Stimulated activated naive CD4-positive, alpha-beta T cell treated with Interleukin-2 at 50 U/mL for 16 hours (primary cell): ENCODE data around the gene ABL1.

Experiments
- DNase-seq: peaks from one replicate; lab custom pipeline; 2025; lab: John Stamatoyannopoulos, UW

Gene ABL1

DNA sequence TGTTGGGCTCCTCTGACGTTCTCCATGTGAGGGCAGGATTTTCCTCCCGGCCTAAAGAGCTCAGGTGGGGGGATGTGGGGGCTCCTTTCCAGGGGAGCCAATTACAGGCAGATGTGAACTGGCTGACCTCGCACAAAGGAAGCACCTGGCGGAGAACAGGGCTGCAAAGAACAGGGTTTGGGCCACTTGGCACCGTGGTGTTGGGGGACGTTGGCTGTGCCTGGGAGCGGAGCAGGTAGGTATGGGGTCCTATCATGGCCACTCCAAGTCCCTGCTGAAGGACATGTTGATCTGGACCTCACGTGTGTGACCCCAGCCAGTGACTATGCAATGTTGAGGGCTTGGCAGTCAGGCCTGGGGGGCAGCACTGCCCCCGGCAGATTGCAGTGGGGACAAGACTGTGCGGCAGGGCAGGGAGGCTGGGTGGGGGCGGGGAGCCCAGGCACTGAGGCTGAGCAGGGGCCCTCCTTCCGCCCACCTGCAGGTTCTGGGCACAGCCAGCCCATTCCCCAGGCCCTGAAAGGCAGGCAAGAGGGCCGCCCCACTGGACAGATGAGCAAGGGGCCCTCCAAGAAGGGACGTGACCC lies 84.6 kb downstream of the ABL1 start:
- no peak for DNase-seq

DNA sequence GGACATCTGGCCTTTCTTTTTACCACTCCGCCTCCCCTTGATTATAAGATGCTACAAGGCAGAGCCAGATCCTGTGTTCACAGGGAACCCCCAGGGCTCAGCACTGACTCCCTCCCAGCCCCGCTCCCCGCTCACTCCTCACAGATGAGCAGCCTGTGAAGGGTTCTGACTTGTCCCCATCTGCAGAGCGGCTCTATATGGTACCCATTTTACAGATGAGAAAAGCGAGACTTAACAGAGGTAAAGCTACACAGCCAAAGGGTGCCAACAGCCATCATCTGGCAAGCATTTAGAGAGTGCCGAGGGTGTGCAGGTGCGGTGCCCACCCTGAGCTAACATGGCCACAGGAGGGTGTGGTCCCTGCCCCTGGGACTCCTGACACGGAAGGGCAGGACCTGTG lies 85.2 kb downstream of the ABL1 start:
- DNase-seq, result no peak

DNA sequence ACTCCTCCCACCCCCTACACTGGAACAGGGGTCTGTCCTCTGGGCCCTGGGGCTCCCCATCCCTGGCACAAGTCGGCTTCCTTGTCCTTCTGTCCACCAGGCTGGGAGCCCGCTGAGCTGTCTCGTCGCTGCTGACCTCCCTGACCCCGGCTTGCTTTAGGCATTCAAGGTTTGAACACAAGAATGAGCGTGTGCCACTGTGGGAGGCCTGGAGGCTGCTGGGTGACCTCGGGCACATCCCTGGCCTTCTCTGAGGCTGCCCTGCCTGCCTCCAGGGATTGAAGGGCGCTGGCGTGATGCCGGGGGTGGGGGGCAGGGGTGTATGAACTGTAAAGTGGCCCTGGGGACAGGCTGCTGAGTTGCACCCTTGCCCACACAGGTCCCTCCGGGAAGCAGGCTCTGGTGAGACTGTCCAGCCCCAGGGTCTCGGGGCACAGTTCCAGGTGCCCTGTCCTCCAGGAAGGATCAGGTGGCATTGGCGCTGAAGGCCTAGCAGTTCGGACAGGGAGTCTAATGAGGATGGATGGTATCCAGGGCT lies 85.8 kb downstream of the ABL1 start:
- DNase-seq, result no peak

DNA sequence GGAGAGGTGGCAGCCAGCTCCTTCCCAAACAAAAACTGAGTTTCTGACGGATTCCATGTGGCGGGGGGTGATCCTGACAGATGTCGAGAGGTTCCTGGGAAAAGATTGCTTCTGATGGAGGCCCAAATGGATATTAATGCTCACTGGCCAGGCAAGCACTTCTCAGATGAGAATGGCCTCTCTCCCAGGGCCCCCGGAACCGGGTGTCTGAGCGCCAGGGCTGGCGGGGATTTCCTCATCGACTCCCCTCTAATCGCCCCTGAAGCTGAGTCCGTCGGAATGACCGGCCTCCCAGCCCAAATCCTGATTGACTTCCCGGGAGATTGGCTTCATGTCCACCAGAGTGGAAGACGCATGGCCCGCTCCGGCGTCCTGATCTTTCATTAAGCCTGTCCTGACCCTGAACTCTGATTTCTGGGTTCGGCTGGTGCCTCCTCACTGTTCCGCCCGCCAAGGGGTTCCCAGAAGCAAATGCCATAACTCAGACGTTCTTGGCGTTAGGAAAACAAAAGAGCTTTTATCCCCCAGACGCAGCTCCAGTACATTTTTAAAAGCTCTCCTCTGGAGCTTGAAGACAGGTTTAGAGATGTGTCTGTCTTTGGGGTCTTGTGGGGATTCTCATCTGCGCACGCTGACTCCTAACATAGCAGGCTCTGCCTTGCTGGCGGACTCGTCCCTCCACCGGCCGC lies 86.4 kb downstream of the ABL1 start:
- no peak for DNase-seq

DNA sequence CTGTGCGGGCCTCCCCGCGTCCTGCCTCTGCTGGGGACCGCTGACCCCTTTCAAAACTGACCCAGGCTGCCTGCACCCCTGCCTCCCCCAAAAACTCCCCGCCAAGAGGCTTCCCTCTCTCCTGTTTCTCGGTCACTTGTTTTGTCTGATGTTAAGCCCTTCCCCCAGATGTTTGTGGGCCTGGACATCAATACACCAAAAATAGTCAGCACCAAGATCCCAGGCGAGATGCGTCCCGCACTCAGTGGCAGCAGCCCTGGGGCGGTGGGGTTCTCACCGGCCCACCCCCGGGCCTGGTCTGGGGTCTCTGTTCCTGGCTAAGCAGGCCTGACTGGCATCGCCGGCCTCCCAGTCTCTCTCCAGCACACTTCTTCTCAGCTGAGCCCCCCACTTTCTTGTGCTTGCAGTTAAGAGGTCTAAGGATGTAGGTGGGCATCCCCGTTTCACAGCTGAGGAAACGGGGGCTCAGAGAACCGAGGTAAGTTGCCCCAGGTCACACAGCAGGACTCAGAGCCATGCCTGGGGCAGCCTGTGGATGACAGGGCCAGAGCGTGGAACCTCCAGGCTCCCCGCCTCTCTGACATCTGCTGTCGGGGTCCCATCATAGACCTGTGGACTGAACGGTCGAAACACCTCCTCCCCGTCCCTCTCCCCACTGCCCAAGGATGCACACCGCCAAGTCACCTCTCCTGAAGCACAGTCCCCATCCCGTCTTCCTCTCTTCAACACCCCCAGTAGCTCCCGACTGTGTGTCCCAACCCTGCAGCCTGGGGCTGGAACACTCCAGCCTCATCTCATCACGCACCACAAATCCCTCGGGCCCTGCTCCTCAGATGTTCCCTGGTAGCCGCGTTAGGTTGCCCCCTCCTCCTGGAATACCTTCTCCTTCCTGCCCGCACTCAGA lies 87.2 kb downstream of the ABL1 start:
- no peak for DNase-seq

DNA sequence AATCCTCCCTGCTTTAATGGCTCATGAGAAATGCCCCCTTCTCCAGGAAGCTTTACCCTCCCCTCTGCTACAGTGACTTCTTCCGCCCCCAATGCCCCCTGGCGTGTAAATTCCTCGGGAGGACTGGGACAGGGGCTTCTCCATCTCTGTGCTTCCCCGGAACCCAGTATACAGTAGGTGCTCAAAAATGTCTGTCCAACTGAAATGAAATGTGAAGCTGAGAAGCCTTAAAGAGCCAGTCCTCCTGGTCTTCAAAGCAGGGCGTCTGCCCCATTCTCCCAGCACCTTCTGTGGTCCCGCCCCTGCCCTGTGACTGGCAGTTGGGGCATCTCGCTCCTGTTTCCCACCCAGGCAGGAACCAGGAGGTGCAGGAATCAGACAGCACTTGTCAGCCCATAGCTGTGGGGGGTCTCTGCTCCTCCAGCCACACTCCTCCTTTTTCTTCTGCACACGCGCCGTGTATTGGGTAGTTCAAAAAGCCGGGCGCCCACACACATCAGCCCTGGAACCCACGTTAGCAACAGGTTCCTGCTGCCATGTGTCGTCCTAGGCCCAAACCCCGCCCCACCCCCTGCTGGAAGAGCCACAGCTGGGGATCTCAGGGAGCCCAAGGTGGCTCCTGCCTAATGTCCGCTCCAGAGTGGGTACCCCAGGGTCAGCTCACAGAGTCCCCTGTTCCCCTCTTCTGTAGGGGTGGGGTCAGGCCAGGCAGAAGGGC lies 88.0 kb downstream of the ABL1 start:
- no peak for DNase-seq

DNA sequence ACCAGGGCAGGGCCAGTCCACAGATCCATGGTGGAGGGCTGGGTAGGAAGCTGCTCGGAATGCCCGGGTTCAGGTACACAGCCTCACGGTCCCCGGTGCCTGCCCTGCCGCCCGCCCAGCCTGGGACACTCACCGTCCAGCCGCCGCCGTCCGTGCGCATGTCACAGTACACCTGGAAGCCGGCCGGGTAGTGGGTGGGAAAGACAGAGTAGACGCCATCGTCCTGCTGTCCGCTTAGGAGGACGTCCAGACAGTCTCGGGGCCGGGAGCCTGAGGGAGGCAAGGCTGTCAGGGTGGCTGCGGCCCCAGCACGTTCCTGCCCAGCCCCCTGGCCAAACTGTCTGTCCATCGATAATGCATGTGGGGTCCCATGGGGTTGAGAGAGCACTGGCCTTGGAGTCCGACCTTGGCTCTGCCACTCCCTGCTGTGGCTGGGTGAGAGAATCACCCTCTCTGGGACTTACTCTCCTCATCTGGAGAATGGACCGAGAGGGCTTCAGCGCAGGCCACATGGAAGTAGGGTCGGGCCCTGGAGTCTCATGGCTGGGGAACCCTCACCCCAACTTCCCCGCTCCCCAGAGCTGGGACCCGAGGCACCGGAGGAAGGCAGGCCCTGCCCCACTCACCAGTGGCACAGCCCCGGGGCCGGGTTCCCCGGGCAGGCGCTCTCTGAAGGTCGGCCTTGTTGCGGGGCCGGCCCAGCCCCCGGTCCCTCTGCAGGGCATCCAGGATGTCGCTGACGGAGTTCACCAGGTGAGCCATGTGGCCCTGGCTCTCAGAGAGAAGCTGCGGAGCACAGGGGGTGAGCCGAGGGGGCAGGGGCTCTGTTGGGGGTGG lies 88.8 kb downstream of the ABL1 start:
- no peak for DNase-seq

DNA sequence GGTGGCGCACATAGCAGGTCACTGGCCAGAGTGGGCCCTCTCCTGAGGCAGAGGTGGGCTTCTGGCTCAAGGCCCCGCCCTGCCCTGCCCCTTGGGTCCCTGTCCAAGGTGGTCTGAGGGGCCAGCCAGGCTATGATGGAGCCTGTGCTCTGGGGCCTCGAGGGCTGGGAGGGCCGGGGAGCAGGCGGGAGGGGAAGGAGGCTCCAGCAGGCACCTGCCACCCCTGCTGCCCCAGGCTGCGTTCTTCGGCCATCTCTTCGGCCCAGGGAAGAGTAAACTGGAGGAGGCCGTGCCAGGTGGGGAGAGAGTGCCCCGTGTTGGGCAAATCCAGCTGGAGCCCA lies 89.4 kb downstream of the ABL1 start:
- DNase-seq, result no peak

DNA sequence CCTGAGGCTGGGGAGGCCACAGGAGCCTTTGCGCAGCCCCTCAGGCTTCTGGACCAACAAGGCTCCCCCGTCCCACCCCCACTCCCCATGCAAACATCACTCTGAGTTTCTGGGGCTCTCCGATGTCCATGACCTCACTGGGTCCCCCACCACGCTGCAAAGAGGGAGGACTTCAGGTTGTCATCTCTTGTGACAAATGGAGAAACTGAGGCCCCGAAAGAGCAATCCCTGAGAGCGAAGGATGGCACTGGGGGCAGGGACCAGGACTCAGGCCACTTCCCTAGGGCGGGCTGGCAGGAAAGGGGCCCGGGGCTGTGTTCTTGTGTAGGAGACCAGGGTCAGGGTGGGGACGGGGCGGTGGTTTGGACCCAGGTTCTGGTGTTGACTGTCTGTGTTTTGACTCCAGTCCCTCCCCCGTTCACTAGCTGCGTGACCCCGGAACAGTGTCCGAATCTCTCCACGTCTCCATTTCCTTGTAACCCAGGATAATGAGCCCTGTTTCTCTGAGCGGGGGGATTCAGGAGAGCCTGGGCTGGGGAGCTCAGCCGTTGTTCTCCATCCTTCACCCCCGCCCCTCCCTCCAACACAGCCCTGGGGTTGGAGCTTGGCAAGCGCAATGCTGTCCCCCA lies 90.1 kb downstream of the ABL1 start:
- no peak for DNase-seq

DNA sequence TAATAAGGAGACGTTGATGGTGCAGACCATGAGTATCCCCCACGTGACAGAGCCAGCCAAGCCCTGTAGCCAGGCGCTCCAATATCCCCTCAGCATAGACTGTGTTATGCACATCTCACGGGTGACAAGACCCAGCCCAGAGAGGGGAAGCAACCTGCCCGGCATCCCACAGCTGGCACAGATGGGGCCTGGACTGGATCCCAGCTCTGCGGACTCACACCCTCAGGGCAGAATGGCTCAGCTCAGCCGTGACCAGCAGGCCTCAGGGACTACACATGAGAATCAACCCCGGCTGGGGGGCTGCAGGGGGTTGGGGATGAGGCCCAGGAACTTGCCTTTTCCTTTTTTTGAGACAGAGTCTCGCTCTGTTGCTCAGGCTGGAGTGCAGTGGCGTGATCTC lies 92.3 kb downstream of the ABL1 start:
- DNase-seq, result no peak

DNA sequence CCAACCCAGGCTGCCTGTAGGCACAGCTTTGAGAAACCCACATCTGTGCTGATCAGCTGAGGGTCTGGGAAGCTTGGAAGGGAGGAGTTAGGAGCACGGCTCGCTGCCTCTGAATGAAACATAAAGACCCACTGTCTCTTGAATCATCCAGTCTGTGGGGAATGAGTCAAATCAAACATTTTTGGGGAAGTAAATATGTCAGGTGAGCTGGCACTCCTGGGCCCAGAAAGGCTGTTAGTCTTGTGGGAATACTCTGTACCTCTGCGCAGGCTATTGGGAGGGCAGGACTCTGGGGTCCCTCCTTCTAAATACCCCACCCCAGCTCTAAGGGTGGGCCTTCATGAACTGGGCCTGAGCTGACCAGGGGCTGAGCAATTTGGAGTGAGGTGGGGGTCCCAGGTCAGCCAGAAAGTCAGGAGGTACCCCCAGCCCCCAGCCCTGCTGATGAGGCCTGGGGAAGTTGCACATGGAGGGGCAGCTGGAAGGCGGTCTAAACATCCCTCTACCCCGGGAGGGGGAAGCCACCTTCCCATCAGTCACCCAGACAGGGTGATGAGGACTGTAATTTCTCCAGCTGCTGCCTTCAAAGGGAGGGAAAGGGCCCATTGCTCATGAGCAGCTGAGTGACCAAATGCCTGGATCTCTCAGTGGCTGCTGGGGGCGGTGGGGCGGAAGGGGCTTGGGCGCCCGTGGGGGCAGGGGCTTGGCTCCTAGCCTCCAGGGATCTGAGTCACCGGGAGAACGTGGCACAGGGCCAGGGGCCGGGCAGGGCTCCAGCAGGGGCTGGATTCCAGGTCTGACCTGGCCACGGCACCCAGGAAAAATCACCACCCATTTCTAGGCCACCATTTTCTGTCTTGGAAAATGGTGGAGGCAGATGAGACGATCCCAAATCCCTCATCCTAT lies 93.2 kb downstream of the ABL1 start:
- no peak for DNase-seq

DNA sequence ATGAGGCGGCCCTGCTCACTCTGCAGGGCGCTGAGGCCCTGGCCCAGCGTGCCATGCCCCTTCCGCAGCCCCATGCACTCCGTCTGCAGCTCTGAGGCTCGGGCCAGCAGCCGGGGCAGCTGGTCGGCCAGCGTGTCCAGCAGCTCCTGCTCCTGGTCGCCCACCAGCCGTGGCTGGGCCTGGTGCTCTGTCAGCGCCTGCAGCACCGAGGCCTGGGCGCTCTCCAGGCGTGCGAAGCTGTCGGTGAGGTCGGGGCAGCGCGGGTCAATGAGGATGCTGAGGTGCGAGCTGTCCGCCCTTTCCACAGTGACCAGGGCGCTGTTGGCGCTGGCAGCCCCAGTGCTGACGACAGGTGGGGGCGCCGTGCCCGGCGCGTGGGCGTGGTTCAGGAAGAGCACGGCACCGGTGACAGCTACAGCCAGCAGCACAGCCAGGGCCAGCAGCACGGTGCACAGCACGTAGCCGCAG lies 94.6 kb downstream of the ABL1 start:
- no peak for DNase-seq

DNA sequence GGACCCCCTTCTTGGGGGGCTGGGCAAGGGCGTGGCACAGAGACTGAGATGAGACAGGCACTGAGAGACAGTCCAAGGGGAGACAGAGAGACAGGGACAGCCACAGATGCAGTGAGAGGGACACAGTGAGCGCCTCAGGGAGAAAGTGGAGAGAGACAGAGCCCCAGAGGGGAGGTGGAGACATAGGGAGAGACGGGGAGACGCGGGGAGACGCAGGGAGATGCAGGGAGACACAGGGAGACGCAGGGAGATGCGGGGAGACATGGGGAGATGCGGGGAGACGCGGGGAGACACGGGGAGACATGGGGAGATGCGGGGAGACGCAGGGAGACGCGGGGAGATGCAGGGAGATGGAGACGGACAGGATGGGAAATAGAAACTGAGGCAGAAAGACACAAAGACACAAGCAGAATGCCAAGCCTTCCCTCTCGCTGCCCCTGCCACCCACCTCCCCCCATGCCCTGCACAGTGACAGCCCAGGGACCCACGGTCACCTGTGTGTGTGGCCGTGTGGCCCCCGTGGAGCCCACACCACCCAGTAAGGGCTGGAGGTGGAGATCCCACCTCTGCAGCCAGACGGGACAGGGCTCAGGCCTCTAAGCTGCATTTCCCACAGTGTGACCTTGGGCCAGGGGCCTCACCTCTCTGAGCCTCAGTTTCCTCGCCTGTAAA lies 95.2 kb downstream of the ABL1 start:
- no peak for DNase-seq

DNA sequence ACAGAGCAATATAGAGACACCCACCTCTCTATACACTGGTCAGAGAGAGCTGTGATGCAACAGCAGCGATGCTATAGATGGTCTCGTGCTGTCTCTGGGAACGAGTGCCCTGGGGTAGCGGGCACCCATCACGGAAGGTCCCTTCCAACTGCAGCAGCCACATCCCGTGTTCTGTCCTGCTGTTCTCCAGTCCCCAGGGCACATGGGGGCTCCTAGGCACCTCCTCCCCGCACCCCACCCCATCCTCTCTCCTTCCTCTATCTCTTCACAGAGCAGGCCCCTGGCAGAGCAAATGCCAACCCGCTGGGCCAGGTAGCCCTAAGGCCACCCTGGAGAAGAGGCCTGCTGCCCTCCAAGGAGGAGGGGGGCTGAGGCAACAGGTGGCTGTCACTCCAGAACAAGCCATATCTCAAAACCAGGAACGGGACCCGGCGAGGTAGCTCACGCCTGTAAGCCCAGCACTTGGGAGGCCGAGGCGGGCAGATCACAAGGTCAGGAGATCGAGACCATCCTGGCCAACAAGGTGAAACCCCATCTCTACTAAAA lies 95.8 kb downstream of the ABL1 start:
- no peak for DNase-seq

DNA sequence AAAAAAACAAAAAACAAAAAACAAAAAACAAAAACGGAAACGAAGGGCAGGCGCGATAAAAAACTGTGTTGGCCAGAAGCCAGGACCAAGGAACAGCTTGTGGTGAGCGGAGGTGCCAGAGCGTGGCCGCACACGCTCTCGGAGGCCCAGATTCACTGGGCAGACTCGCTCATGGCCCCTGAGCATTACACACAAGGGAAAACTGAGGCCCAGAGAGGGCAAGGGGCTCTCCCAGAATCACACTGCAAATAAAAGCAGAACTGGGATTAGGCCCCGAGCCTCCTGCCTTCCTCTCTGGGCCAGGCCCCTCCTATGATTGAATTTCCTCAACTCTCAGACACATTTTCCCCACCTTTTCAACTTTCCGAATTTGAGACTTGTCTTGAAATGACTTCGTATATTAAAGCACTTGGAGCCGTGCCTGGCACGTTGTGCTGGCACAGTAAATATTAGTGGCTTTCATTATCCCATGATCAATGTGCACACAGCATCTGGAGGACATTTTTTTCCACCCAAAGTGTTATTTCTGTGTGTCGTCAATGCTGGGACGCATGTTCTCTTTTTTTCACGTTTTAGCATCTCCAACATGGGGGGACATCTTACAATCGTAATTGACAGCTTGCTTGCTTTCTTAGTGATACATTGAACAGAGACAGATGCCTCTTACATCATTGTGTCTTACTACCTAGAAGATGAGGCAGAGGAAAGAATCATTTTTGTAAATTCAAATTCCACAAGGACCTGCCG lies 96.6 kb downstream of the ABL1 start:
- no peak for DNase-seq

DNA sequence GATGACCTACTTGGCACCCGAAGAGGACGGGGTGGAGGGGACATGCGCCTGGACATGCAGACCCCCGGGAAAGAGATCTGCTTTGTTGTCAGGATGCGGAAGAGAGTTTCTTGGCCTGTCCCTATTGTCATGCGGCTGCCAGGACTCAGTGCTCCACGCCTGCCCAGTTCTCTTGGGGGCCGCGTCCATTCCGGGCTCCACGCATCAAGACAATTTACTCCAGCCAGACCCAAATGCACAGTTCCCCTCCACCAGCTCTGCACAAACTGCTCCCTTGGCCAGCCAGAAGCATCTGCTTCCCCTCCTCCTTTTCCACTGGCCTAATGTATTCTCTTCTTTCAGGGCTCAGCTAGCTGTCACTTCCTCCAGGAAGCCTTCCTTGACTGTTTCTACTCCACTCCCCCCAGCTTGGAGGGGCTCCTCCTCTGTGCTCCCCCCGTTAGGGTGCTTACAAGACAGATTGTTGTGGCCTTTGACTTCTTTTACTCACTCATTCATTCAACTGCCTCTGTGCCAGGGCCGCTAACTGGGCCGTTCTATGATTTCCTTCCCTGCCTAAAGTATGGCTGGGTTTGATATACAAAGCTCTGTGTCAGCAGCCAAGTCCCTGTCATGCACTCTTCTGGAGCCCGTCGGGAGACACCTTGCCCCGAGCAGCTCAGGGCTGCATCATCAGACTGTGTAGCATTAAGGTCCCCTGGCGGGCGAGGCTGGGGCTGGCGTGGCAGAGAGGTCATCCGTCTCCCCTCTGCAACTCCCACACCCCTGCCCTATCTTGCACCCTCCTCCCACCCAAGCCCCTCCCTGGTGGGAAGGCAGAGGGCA lies 97.4 kb downstream of the ABL1 start:
- DNase-seq, result no peak
